GM23338 (cell line): ENCODE data around the gene PRAMEF11. TPM values are rescaled to one million over a fixed set of nuclear protein-coding genes. Genes with fewer than 3 reads are reported as not detected.

Experiments
- ATAC-seq: fragments of 200-7000 bp; cut with Tn5 transposase; 3 replicates; pipeline ENCODE4 v1.9.1; 2020
- DNase-seq: peaks from one replicate; pipeline ENCODE4 v3.0.0-alpha.2; 2015; ENCODE audit warnings: low spot score
- H2AFZ ChIP-seq: fragments of 200-600 bp; sonication (generic); 2 replicates; pipeline ENCODE4 v1.8.0; 2016; ENCODE audit warnings: antibody characterized with exemption, mild to moderate bottlenecking, moderate library complexity
- H3F3A ChIP-seq: fragments of 200-600 bp; sonication (generic); replicated peaks from 2 replicates; pipeline ENCODE4 v1.8.0; 2017; ENCODE audit warnings: antibody characterized with exemption, mixed run types, low read depth
- H3K27ac ChIP-seq: fragments of 200-600 bp; sonication (generic); 2 replicates; pipeline ENCODE4 v1.6.1; 2016; ENCODE audit warnings: low read depth
- H3K27me3 ChIP-seq: fragments of 200-600 bp; sonication (generic); 2 replicates; pipeline ENCODE4 v1.8.0; 2016; ENCODE audit warnings: mild to moderate bottlenecking, mixed run types, moderate library complexity; ENCODE audit not compliant: insufficient read depth
- H3K36me3 ChIP-seq: fragments of 200-600 bp; sonication (generic); 2 replicates; pipeline ENCODE4 v1.8.0; 2016; ENCODE audit warnings: mild to moderate bottlenecking; ENCODE audit not compliant: insufficient read depth
- H3K4me1 ChIP-seq: fragments of 200-600 bp; sonication (generic); 2 replicates; pipeline ENCODE4 v1.8.0; 2016; ENCODE audit warnings: mild to moderate bottlenecking, moderate library complexity; ENCODE audit not compliant: insufficient read depth
- H3K4me2 ChIP-seq: fragments of 200-600 bp; sonication (generic); 2 replicates; pipeline ENCODE4 v1.7.1; 2017; ENCODE audit warnings: mixed run types
- H3K4me3 ChIP-seq: fragments of 200-600 bp; sonication (generic); 2 replicates; pipeline ENCODE4 v1.6.1; 2016; ENCODE audit warnings: mixed run types
- H3K79me2 ChIP-seq: fragments of 200-600 bp; sonication (generic); replicated peaks from 2 replicates; pipeline ENCODE4 v1.8.0; 2017; ENCODE audit warnings: mild to moderate bottlenecking; ENCODE audit not compliant: insufficient read depth
- H3K9me2 ChIP-seq: fragments of 200-600 bp; sonication (generic); 2 replicates; pipeline ENCODE4 v1.8.0; 2017; ENCODE audit not compliant: insufficient read depth
- H4K20me1 ChIP-seq: fragments of 200-600 bp; sonication (generic); replicated peaks from 2 replicates; pipeline ENCODE4 v1.8.0; 2017; ENCODE audit warnings: mild to moderate bottlenecking; ENCODE audit not compliant: insufficient read depth
- H3K27ac Mint-ChIP-seq: 2 replicates; pipeline ENCODE4 v1.8.0; 2020; ENCODE audit warnings: inconsistent platforms, mild to moderate bottlenecking, moderate library complexity, mixed read lengths
- H3K27me3 Mint-ChIP-seq: 3 replicates; pipeline ENCODE4 v1.8.0; 2022; ENCODE audit warnings: low read depth, mild to moderate bottlenecking, moderate library complexity, mixed read lengths, inconsistent platforms; ENCODE audit not compliant: insufficient read depth, poor library complexity
- H3K36me3 Mint-ChIP-seq: 3 replicates; pipeline ENCODE4 v1.8.0; 2021; ENCODE audit warnings: low read depth, mild to moderate bottlenecking, inconsistent platforms, moderate library complexity, mixed read lengths
- H3K4me1 Mint-ChIP-seq: 3 replicates; pipeline ENCODE4 v1.8.0; 2020; ENCODE audit warnings: mild to moderate bottlenecking, inconsistent platforms, mixed read lengths
- H3K4me3 Mint-ChIP-seq: 3 replicates; pipeline ENCODE4 v1.8.0; 2021; ENCODE audit warnings: moderate library complexity, mild to moderate bottlenecking, inconsistent platforms, mixed read lengths
- H3K9me3 Mint-ChIP-seq: 3 replicates; pipeline ENCODE4 v1.8.0; 2020; ENCODE audit warnings: moderate library complexity, mild to moderate bottlenecking, inconsistent platforms, mixed read lengths
- CREB1 ChIP-seq: fragments of 250-450 bp; sonication (Bioruptor Pico); IDR thresholded peaks from 2 replicates; pipeline ENCODE4 v1.5.0; 2020; ENCODE audit warnings: low read depth, mild to moderate bottlenecking, moderate library complexity
- EZH2phosphoT487 ChIP-seq: fragments of 200-600 bp; sonication (generic); IDR thresholded peaks from one replicate; pipeline ENCODE4 v1.8.1; 2018; ENCODE audit warnings: antibody characterized with exemption; ENCODE audit not compliant: unreplicated experiment
- JUNB ChIP-seq: IDR thresholded peaks from one replicate; pipeline ENCODE4 v1.6.1; 2016; ENCODE audit warnings: antibody characterized with exemption; ENCODE audit not compliant: unreplicated experiment
- NANOG ChIP-seq: IDR thresholded peaks from 2 replicates; pipeline ENCODE4 v1.6.1; 2016; ENCODE audit warnings: antibody characterized with exemption, borderline replicate concordance
- POLR2AphosphoS5 ChIP-seq: IDR thresholded peaks from 2 replicates; pipeline ENCODE4 v1.6.1; 2016; ENCODE audit warnings: antibody characterized with exemption, low read depth
- STAT1 ChIP-seq: IDR thresholded peaks from one replicate; pipeline ENCODE4 v1.6.1; 2016; ENCODE audit warnings: antibody characterized with exemption; ENCODE audit not compliant: unreplicated experiment
- ZNF114 ChIP-seq: fragments of 250-450 bp; sonication (Bioruptor Pico); IDR thresholded peaks from 2 replicates; pipeline ENCODE4 v1.5.0; 2020; ENCODE audit warnings: mild to moderate bottlenecking, moderate library complexity
- ZNF331 ChIP-seq: fragments of 250-450 bp; sonication (Bioruptor Pico); IDR thresholded peaks from 2 replicates; pipeline ENCODE4 v1.5.0; 2020; ENCODE audit warnings: low read depth, mild to moderate bottlenecking, moderate library complexity
- polyA plus RNA-seq: library from polyadenylated mRNA; unstranded; fragments of >200 nt; fragmentation: Nextera tagmentation; extraction: Ambion mirVana; gene quantifications from 2 replicates; pipeline ENCODE4 v1.2.1, GENCODE V29; 2016
- total RNA-seq: library from RNA; depleted of rRNA; stranded (reverse); fragments of >200 nt; shearing (Covaris generic); gene quantifications from 2 replicates; pipeline ENCODE4 v1.2.3, GENCODE V29; 2014
- TF ChIP-seq, protein P1 (sequence below): fragments of 250-450 bp; sonication (Bioruptor Pico); IDR thresholded peaks from 2 replicates; pipeline ENCODE4 v1.5.0; 2020; ENCODE audit warnings: mild to moderate bottlenecking, moderate library complexity
- TF ChIP-seq, protein P2 (sequence below), 2 experiments: fragments of 200-600 bp in 1 of 2; sonication (generic) in 1 of 2; conservative IDR thresholded peaks; 2 replicates each; pipeline versions ENCODE4 v1.5.1 to v1.6.1; 2016 to 2017; ENCODE audit warnings: antibody characterized with exemption in 2 of 2, low read depth in 2 of 2, mild to moderate bottlenecking in 2 of 2, moderate library complexity in 1 of 2
- TF ChIP-seq, protein P3 (sequence below): IDR thresholded peaks from one replicate; pipeline ENCODE4 v1.6.1; 2018; ENCODE audit warnings: antibody characterized with exemption; ENCODE audit not compliant: unreplicated experiment

The PRAMEF11 gene
- total and polyA plus RNA-seq, 2 experiments from 2014 or later, result not detected

DNA sequence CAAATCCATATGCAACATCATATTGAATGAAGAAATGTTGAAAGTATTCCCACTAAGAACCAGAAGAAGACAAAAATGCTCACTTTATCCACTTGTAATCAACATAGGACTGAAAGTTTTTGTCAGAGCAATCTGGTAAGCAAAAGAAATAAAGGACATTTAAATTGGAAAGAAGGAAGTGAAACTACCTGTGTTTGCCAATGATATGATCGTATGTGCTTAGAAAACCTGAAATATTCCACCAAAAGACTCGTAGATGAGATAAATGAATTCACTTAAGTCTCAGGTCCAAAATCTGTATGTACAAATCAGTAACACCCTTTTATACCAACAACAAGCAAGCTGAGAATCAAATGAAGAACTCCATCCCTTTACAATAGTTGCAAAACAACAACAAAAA lies 31.5 kb downstream of the PRAMEF11 start (continued):
- TF ChIP-seq, protein P1, sequence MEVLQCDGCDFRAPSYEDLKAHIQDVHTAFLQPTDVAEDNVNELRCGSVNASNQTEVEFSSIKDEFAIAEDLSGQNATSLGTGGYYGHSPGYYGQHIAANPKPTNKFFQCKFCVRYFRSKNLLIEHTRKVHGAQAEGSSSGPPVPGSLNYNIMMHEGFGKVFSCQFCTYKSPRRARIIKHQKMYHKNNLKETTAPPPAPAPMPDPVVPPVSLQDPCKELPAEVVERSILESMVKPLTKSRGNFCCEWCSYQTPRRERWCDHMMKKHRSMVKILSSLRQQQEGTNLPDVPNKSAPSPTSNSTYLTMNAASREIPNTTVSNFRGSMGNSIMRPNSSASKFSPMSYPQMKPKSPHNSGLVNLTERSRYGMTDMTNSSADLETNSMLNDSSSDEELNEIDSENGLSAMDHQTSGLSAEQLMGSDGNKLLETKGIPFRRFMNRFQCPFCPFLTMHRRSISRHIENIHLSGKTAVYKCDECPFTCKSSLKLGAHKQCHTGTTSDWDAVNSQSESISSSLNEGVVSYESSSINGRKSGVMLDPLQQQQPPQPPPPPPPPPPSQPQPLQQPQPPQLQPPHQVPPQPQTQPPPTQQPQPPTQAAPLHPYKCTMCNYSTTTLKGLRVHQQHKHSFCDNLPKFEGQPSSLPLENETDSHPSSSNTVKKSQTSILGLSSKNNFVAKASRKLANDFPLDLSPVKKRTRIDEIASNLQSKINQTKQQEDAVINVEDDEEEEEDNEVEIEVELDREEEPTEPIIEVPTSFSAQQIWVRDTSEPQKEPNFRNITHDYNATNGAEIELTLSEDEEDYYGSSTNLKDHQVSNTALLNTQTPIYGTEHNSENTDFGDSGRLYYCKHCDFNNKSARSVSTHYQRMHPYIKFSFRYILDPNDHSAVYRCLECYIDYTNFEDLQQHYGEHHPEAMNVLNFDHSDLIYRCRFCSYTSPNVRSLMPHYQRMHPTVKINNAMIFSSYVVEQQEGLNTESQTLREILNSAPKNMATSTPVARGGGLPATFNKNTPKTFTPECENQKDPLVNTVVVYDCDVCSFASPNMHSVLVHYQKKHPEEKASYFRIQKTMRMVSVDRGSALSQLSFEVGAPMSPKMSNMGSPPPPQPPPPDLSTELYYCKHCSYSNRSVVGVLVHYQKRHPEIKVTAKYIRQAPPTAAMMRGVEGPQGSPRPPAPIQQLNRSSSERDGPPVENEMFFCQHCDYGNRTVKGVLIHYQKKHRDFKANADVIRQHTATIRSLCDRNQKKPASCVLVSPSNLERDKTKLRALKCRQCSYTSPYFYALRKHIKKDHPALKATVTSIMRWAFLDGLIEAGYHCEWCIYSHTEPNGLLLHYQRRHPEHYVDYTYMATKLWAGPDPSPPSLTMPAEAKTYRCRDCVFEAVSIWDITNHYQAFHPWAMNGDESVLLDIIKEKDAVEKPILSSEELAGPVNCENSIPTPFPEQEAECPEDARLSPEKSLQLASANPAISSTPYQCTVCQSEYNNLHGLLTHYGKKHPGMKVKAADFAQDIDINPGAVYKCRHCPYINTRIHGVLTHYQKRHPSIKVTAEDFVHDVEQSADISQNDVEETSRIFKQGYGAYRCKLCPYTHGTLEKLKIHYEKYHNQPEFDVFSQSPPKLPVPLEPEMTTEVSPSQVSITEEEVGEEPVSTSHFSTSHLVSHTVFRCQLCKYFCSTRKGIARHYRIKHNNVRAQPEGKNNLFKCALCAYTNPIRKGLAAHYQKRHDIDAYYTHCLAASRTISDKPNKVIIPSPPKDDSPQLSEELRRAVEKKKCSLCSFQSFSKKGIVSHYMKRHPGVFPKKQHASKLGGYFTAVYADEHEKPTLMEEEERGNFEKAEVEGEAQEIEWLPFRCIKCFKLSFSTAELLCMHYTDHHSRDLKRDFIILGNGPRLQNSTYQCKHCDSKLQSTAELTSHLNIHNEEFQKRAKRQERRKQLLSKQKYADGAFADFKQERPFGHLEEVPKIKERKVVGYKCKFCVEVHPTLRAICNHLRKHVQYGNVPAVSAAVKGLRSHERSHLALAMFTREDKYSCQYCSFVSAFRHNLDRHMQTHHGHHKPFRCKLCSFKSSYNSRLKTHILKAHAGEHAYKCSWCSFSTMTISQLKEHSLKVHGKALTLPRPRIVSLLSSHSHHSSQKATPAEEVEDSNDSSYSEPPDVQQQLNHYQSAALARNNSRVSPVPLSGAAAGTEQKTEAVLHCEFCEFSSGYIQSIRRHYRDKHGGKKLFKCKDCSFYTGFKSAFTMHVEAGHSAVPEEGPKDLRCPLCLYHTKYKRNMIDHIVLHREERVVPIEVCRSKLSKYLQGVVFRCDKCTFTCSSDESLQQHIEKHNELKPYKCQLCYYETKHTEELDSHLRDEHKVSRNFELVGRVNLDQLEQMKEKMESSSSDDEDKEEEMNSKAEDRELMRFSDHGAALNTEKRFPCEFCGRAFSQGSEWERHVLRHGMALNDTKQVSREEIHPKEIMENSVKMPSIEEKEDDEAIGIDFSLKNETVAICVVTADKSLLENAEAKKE, result no peak
- TF ChIP-seq JUNB (no peak), ZNF331 (CRISPR knock-in tag) (no peak), EZH2phosphoT487 (no peak), POLR2AphosphoS5 (no peak)
- TF ChIP-seq, protein P2, sequence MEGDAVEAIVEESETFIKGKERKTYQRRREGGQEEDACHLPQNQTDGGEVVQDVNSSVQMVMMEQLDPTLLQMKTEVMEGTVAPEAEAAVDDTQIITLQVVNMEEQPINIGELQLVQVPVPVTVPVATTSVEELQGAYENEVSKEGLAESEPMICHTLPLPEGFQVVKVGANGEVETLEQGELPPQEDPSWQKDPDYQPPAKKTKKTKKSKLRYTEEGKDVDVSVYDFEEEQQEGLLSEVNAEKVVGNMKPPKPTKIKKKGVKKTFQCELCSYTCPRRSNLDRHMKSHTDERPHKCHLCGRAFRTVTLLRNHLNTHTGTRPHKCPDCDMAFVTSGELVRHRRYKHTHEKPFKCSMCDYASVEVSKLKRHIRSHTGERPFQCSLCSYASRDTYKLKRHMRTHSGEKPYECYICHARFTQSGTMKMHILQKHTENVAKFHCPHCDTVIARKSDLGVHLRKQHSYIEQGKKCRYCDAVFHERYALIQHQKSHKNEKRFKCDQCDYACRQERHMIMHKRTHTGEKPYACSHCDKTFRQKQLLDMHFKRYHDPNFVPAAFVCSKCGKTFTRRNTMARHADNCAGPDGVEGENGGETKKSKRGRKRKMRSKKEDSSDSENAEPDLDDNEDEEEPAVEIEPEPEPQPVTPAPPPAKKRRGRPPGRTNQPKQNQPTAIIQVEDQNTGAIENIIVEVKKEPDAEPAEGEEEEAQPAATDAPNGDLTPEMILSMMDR (conservative IDR thresholded peaks at IDR 0.05; ENCODE audit: low read depth in 2 of 2), result no peak

DNA sequence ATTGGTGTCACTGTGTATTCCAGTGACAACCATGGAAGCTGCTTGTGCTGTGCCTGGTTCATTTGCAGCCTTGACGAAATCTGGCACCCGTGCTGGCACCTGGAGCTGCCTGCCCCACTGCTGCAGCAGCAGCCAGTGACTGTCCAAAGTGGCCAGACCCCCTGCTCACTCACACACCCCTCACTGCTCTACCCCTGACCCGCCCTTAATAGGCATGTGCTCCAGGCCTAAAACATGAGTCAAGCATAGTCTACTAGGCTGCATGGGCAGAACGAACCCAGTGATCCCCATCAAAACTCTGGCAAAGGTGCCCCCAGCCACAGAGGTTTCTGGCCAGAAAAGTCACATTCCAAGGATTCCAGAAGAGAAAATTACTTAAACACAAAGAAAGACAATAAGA lies 32.3 kb downstream of the PRAMEF11 start:
- Mint-ChIP-seq H3K4me3 (no peak overlapping the region), H3K27me3 (peaks cover 1% of the 10 kb centered on the region), H3K9me3 (peaks cover 91% of the 10 kb centered on the region), H3K27ac (no peak overlapping the region), H3K36me3 (peaks cover 6% of the 10 kb centered on the region; the same call in 1 of the 3 replicates), H3K4me1 (no peaks in the 10 kb centered on the region)
- no peaks in the 10 kb centered on the region for H3K27me3 ChIP-seq
- H3F3A ChIP-seq, result no peaks in the 10 kb centered on the region
- no peak for TF ChIP-seq STAT1
- TF ChIP-seq CREB1, result no peak
- TF ChIP-seq, protein P2 (conservative IDR thresholded peaks at IDR 0.05; ENCODE audit: low read depth in 2 of 2), result no peak
- TF ChIP-seq ZNF331 (CRISPR knock-in tag), result no peak
- no peak for TF ChIP-seq JUNB
- TF ChIP-seq, protein P3, sequence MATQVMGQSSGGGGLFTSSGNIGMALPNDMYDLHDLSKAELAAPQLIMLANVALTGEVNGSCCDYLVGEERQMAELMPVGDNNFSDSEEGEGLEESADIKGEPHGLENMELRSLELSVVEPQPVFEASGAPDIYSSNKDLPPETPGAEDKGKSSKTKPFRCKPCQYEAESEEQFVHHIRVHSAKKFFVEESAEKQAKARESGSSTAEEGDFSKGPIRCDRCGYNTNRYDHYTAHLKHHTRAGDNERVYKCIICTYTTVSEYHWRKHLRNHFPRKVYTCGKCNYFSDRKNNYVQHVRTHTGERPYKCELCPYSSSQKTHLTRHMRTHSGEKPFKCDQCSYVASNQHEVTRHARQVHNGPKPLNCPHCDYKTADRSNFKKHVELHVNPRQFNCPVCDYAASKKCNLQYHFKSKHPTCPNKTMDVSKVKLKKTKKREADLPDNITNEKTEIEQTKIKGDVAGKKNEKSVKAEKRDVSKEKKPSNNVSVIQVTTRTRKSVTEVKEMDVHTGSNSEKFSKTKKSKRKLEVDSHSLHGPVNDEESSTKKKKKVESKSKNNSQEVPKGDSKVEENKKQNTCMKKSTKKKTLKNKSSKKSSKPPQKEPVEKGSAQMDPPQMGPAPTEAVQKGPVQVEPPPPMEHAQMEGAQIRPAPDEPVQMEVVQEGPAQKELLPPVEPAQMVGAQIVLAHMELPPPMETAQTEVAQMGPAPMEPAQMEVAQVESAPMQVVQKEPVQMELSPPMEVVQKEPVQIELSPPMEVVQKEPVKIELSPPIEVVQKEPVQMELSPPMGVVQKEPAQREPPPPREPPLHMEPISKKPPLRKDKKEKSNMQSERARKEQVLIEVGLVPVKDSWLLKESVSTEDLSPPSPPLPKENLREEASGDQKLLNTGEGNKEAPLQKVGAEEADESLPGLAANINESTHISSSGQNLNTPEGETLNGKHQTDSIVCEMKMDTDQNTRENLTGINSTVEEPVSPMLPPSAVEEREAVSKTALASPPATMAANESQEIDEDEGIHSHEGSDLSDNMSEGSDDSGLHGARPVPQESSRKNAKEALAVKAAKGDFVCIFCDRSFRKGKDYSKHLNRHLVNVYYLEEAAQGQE, result no peak
- TF ChIP-seq ZNF114 (CRISPR knock-in tag), result no peak
- no peak for TF ChIP-seq NANOG
- no peak for DNase-seq
- no peaks in the 10 kb centered on the region for H4K20me1 ChIP-seq
- no peaks in the 10 kb centered on the region for H3K9me2 ChIP-seq
- H3K27ac ChIP-seq, result no peak overlapping the region
- no peaks in the 10 kb centered on the region for H3K4me1 ChIP-seq
- no peak overlapping the region for H3K4me3 ChIP-seq
- H2AFZ ChIP-seq, result no peak overlapping the region
- no peak for ATAC-seq
- H3K36me3 ChIP-seq, result no peaks in the 10 kb centered on the region
- H3K79me2 ChIP-seq, result no peaks in the 10 kb centered on the region
- no peak overlapping the region for H3K4me2 ChIP-seq
